NOMO-1 treated with dmso at 0.1 percent for 144 hours (cell line): ENCODE results near the gene RAB20.
"Not testable (repeated sequence)": the region's sequence is repeated elsewhere in the genome, so short reads cannot be mapped to it uniquely, and the experiment has no call there.

Source experiments
- DNase-seq: peaks from one replicate; lab custom pipeline; 2025; ENCODE audit not compliant: unreplicated experiment; lab: John Stamatoyannopoulos, UW

Gene RAB20

GRCh38 chr13:110555601-110556223 lies 5.8 kb downstream of the RAB20 start:
- peak; percentile 51 for DNase-seq

GRCh38 chr13:110554946-110555345 lies 6.6 kb downstream of the RAB20 start:
- DNase-seq = no peak

- DNase-seq = no peak
These were observed 7.2 kb downstream of the RAB20 start for GRCh38 chr13:110554227-110554836.

GRCh38 chr13:110553417-110553816 lies 8.1 kb downstream of the RAB20 start:
- no peak for DNase-seq

GRCh38 chr13:110552767-110553166 lies 8.8 kb downstream of the RAB20 start:
- DNase-seq = no peak

GRCh38 chr13:110551284-110551683 lies 10.2 kb downstream of the RAB20 start:
- no peak for DNase-seq

GRCh38 chr13:110549795-110550160 lies 11.7 kb downstream of the RAB20 start:
- no peak for DNase-seq

- DNase-seq = no peak
These were observed 12.4 kb downstream of the RAB20 start for GRCh38 chr13:110548891-110549794.

- DNase-seq = no peak
These were observed 14.6 kb downstream of the RAB20 start for GRCh38 chr13:110546926-110547325.

GRCh38 chr13:110546378-110546777 lies 15.1 kb downstream of the RAB20 start:
- DNase-seq = no peak

- DNase-seq = no peak
These were observed 19.2 kb downstream of the RAB20 start for GRCh38 chr13:110542169-110542796.

- DNase-seq = no peak
These were observed 20.0 kb downstream of the RAB20 start for GRCh38 chr13:110541526-110541920.

GRCh38 chr13:110540871-110541525 lies 20.5 kb downstream of the RAB20 start:
- no peak for DNase-seq

- DNase-seq = no peak
These were observed 21.6 kb downstream of the RAB20 start for GRCh38 chr13:110539894-110540293.

GRCh38 chr13:110538632-110539031 lies 22.9 kb downstream of the RAB20 start:
- no peak for DNase-seq

GRCh38 chr13:110536006-110536693 lies 25.4 kb downstream of the RAB20 start:
- DNase-seq = peak; percentile 92

- no peak for DNase-seq
These were observed 26.0 kb downstream of the RAB20 start for GRCh38 chr13:110535526-110535925.

- no peak for DNase-seq
These were observed 27.5 kb downstream of the RAB20 start for GRCh38 chr13:110533771-110534670.

- not testable (repeated sequence) for DNase-seq
These were observed 29.3 kb downstream of the RAB20 start for GRCh38 chr13:110532258-110532657.
